Measurements from ENCODE around the gene OTX1. TPM values are rescaled to one million over a fixed set of nuclear protein-coding genes. Genes with fewer than 3 reads are reported as not detected.
"Not testable (repeated sequence)": the region's sequence is repeated elsewhere in the genome, so short reads cannot be mapped to it uniquely, and the experiment has no call there.

OTX1 gene
- total RNA-seq, 1 donor from 2014 or later, result not detected

- Histone ChIP-seq H3K4me3 (ENCODE audit: low read depth, low read length) (no peak overlapping the region), H3K27me3 (ENCODE audit: control insufficient read depth, insufficient read depth, low read length) (peaks cover 15% of the 10 kb centered on the region), H3K36me3 (ENCODE audit: control insufficient read depth, insufficient read depth, low read length) (no peaks in the 10 kb centered on the region)
- no peak for TF ChIP-seq CTCF (IDR thresholded peaks at IDR 0.05; ENCODE audit: insufficient read depth, low read length, poor library complexity, severe bottlenecking)
- DNase-seq (ENCODE audit: low read depth), result no peak
Observed at GRCh38 chr2:63064661-63065060, 14.0 kb downstream of the OTX1 start.

GRCh38 chr2:63066265-63066664, 15.6 kb downstream of the OTX1 start:
- Histone ChIP-seq H3K27me3 (ENCODE audit: control insufficient read depth, insufficient read depth, low read length) (peaks cover 11% of the 10 kb centered on the region), H3K4me3 (ENCODE audit: low read depth, low read length) (no peak overlapping the region), H3K36me3 (ENCODE audit: control insufficient read depth, insufficient read depth, low read length) (no peaks in the 10 kb centered on the region)
- TF ChIP-seq CTCF (IDR thresholded peaks at IDR 0.05; ENCODE audit: insufficient read depth, low read length, poor library complexity, severe bottlenecking), result no peak
- no peak for DNase-seq (ENCODE audit: low read depth)

- no peak for TF ChIP-seq CTCF (IDR thresholded peaks at IDR 0.05; ENCODE audit: insufficient read depth, low read length, poor library complexity, severe bottlenecking)
- DNase-seq (ENCODE audit: low read depth), result no peak
- Histone ChIP-seq H3K36me3 (ENCODE audit: control insufficient read depth, insufficient read depth, low read length) (no peaks in the 10 kb centered on the region), H3K27me3 (ENCODE audit: control insufficient read depth, insufficient read depth, low read length) (peaks cover 11% of the 10 kb centered on the region), H3K4me3 (ENCODE audit: low read depth, low read length) (no peak overlapping the region)
Observed at GRCh38 chr2:63066838-63067237, 16.2 kb downstream of the OTX1 start.

GRCh38 chr2:63071664-63072063, 21.0 kb downstream of the OTX1 start:
- no peaks in the 10 kb centered on the region for H3K36me3 ChIP-seq (ENCODE audit: control insufficient read depth, insufficient read depth, low read length)
- DNase-seq (ENCODE audit: low read depth), result no peak
- peaks cover 7% of the 10 kb centered on the region for H3K27me3 ChIP-seq (ENCODE audit: control insufficient read depth, insufficient read depth, low read length)
- H3K4me3 ChIP-seq (ENCODE audit: low read depth, low read length), result no peak overlapping the region
- TF ChIP-seq CTCF (IDR thresholded peaks at IDR 0.05; ENCODE audit: insufficient read depth, low read length, poor library complexity, severe bottlenecking), result no peak

- no peak for DNase-seq (ENCODE audit: low read depth)
- Histone ChIP-seq H3K27me3 (ENCODE audit: control insufficient read depth, insufficient read depth, low read length) (peaks cover 3% of the 10 kb centered on the region), H3K36me3 (ENCODE audit: control insufficient read depth, insufficient read depth, low read length) (no peaks in the 10 kb centered on the region), H3K4me3 (ENCODE audit: low read depth, low read length) (no peak overlapping the region)
- TF ChIP-seq CTCF (IDR thresholded peaks at IDR 0.05; ENCODE audit: insufficient read depth, low read length, poor library complexity, severe bottlenecking), result no peak
Observed at GRCh38 chr2:63073994-63074393, 23.4 kb downstream of the OTX1 start.

- not testable (repeated sequence) for H3K36me3 ChIP-seq (ENCODE audit: control insufficient read depth, insufficient read depth, low read length); DNase-seq (ENCODE audit: low read depth); H3K27me3 ChIP-seq (ENCODE audit: control insufficient read depth, insufficient read depth, low read length); H3K4me3 ChIP-seq (ENCODE audit: low read depth, low read length)
Observed at GRCh38 chr2:63074399-63074798, 23.8 kb downstream of the OTX1 start.

All from kidney epithelial cell (primary cell).